Measurements from ENCODE around the gene OR13C9. TPM values are rescaled to one million over a fixed set of nuclear protein-coding genes. Genes with fewer than 3 reads are reported as not detected.
"Not testable (repeated sequence)": the region's sequence is repeated elsewhere in the genome, so short reads cannot be mapped to it uniquely, and the experiment has no call there.

OR13C9 gene
- total RNA-seq, 1 donor: not detected

GRCh38 chr9:104604801-104605200 lies 13.2 kb downstream of the OR13C9 start:
- H3K9me3 ChIP-seq (ENCODE audit: low read depth, low read length): no peaks in the 10 kb centered on the region
- no peak overlapping the region for H2AFZ ChIP-seq (ENCODE audit: low read length)
- H3K4me3 ChIP-seq (ENCODE audit: insufficient read depth, low read length): no peak overlapping the region
- no peak for DNase-seq (ENCODE audit: insufficient read length, low spot score, missing footprints)
- H3K36me3 ChIP-seq (ENCODE audit: insufficient read depth, low read length): no peaks in the 10 kb centered on the region
- no peaks in the 10 kb centered on the region for H3K79me2 ChIP-seq (ENCODE audit: insufficient read depth, low read length)
- TF ChIP-seq CTCF (IDR thresholded peaks at IDR 0.05; ENCODE audit: extremely low read depth, low read depth, low read length): no peak
- H3K4me2 ChIP-seq (ENCODE audit: insufficient read depth, low read length): no peak overlapping the region
- H4K20me1 ChIP-seq (ENCODE audit: insufficient read depth, low read length): no peaks in the 10 kb centered on the region
- no peak overlapping the region for H3K27ac ChIP-seq (ENCODE audit: low read depth, low read length)
- no peaks in the 10 kb centered on the region for H3K27me3 ChIP-seq (ENCODE audit: insufficient read depth, low read length)
- no peaks in the 10 kb centered on the region for H3K4me1 ChIP-seq (ENCODE audit: insufficient read depth, low read length)

GRCh38 chr9:104599313-104599712 lies 18.7 kb downstream of the OR13C9 start, which contains the start of gene OR13C5:
Gene OR13C5 (minus strand): TSS chr9:104599413. CDS start chr9:104599413, 0 bp downstream.
- not testable (repeated sequence) for H4K20me1 ChIP-seq (ENCODE audit: insufficient read depth, low read length); H3K9me3 ChIP-seq (ENCODE audit: low read depth, low read length); H3K27me3 ChIP-seq (ENCODE audit: insufficient read depth, low read length); DNase-seq (ENCODE audit: insufficient read length, low spot score, missing footprints); H2AFZ ChIP-seq (ENCODE audit: low read length); H3K4me3 ChIP-seq (ENCODE audit: insufficient read depth, low read length); H3K79me2 ChIP-seq (ENCODE audit: insufficient read depth, low read length); H3K4me2 ChIP-seq (ENCODE audit: insufficient read depth, low read length); H3K4me1 ChIP-seq (ENCODE audit: insufficient read depth, low read length); H3K36me3 ChIP-seq (ENCODE audit: insufficient read depth, low read length); H3K27ac ChIP-seq (ENCODE audit: low read depth, low read length)

- H3K4me1 ChIP-seq (ENCODE audit: insufficient read depth, low read length); H4K20me1 ChIP-seq (ENCODE audit: insufficient read depth, low read length); H3K9me3 ChIP-seq (ENCODE audit: low read depth, low read length); H3K79me2 ChIP-seq (ENCODE audit: insufficient read depth, low read length); DNase-seq (ENCODE audit: insufficient read length, low spot score, missing footprints); H3K36me3 ChIP-seq (ENCODE audit: insufficient read depth, low read length); H3K27me3 ChIP-seq (ENCODE audit: insufficient read depth, low read length); H3K4me2 ChIP-seq (ENCODE audit: insufficient read depth, low read length); H2AFZ ChIP-seq (ENCODE audit: low read length); H3K27ac ChIP-seq (ENCODE audit: low read depth, low read length); H3K4me3 ChIP-seq (ENCODE audit: insufficient read depth, low read length): not testable (repeated sequence)
These were observed 19.3 kb downstream of the OR13C9 start for GRCh38 chr9:104598749-104599148.

GRCh38 chr9:104589626-104590025 lies 28.4 kb downstream of the OR13C9 start:
- DNase-seq (ENCODE audit: insufficient read length, low spot score, missing footprints): no peak
- Histone ChIP-seq H3K27me3 (ENCODE audit: insufficient read depth, low read length) (no peaks in the 10 kb centered on the region), H3K4me2 (ENCODE audit: insufficient read depth, low read length) (no peak overlapping the region), H3K27ac (ENCODE audit: low read depth, low read length) (no peak overlapping the region), H3K9me3 (ENCODE audit: low read depth, low read length) (no peaks in the 10 kb centered on the region), H3K79me2 (ENCODE audit: insufficient read depth, low read length) (no peaks in the 10 kb centered on the region), H4K20me1 (ENCODE audit: insufficient read depth, low read length) (no peaks in the 10 kb centered on the region), H3K36me3 (ENCODE audit: insufficient read depth, low read length) (no peaks in the 10 kb centered on the region), H3K4me3 (ENCODE audit: insufficient read depth, low read length) (no peak overlapping the region), H2AFZ (ENCODE audit: low read length) (no peak overlapping the region), H3K4me1 (ENCODE audit: insufficient read depth, low read length) (no peaks in the 10 kb centered on the region)
- no peak for TF ChIP-seq CTCF (IDR thresholded peaks at IDR 0.05; ENCODE audit: extremely low read depth, low read depth, low read length)

- H3K4me2 ChIP-seq (ENCODE audit: insufficient read depth, low read length): no peak overlapping the region
These were observed 31.4 kb downstream of the OR13C9 start for GRCh38 chr9:104586496-104587180.

More at GRCh38 chr9:104586496-104587180, 31.4 kb downstream of the OR13C9 start:
- TF ChIP-seq CTCF (IDR thresholded peaks at IDR 0.05; ENCODE audit: extremely low read depth, low read depth, low read length): no peak
- no peak overlapping the region for H3K4me3 ChIP-seq (ENCODE audit: insufficient read depth, low read length)
- DNase-seq (ENCODE audit: insufficient read length, low spot score, missing footprints): no peak
- no peaks in the 10 kb centered on the region for H3K4me1 ChIP-seq (ENCODE audit: insufficient read depth, low read length)
- no peaks in the 10 kb centered on the region for H3K79me2 ChIP-seq (ENCODE audit: insufficient read depth, low read length)
- H2AFZ ChIP-seq (ENCODE audit: low read length): no peak overlapping the region
- H3K36me3 ChIP-seq (ENCODE audit: insufficient read depth, low read length): no peaks in the 10 kb centered on the region
- H3K27ac ChIP-seq (ENCODE audit: low read depth, low read length): no peak overlapping the region
- no peaks in the 10 kb centered on the region for H3K27me3 ChIP-seq (ENCODE audit: insufficient read depth, low read length)
- H4K20me1 ChIP-seq (ENCODE audit: insufficient read depth, low read length): no peaks in the 10 kb centered on the region
- no peaks in the 10 kb centered on the region for H3K9me3 ChIP-seq (ENCODE audit: low read depth, low read length)

Data from osteoblast (primary cell).